ENCODE data around the gene YIPF6. TPM values are rescaled to one million over a fixed set of nuclear protein-coding genes. Genes with fewer than 3 reads are reported as not detected.

YIPF6 gene
- total and polyA plus RNA-seq, 2 of the 13 experiments (the other 11 are each of a cell fraction or from before 2014, with no cell fraction given): 37.8 to 43.6 TPM

- CTCF ChIA-PET (ENCODE audit: low intra/inter-chr PET ratio, low total read pairs): no interaction called here
- Histone ChIP-seq H3K4me3 (replicated peaks in 1 of 3; ENCODE audit: insufficient read depth in 1 of 3, low read depth in 2 of 3, low read length in 3 of 3) (peak overlapping the region; percentile 85 to 94 (median 87)), H4K20me1 (ENCODE audit: insufficient read depth, low read length) (no peaks in the 10 kb centered on the region), H3K36me3 (replicated peaks in 1 of 2; ENCODE audit: control insufficient read depth in 1 of 2, insufficient read depth in 2 of 2, low read length in 2 of 2) (peaks cover 0 to 7% of the 10 kb centered on the region in 2 experiments; a peak in 1 of 5 replicates), H2AFZ (ENCODE audit: low read length) (no peak overlapping the region), H3K79me2 (ENCODE audit: insufficient read depth, low read length) (peaks cover 46% of the 10 kb centered on the region), H3K9ac (ENCODE audit: insufficient read depth, low read depth, low read length) (peak overlapping the region; percentile 97), H3K9me3 (ENCODE audit: low read length) (no peaks in the 10 kb centered on the region), H3K27me3 (ENCODE audit: control insufficient read depth in 1 of 2, insufficient read depth in 2 of 2, low read length in 2 of 2) (no peaks in the 10 kb centered on the region; a peak in 1 of 5 replicates), H3K27ac (ENCODE audit: extremely low read length, insufficient read depth, low read length) (peak overlapping the region; percentile 95), H3K4me1 (ENCODE audit: insufficient read depth, low read length) (peaks cover 42% of the 10 kb centered on the region), H3K4me2 (ENCODE audit: low read depth, low read length) (peak overlapping the region; percentile 62)
- POLR2A ChIA-PET: interaction anchor here (1.5 to 1.7 kb wide), 2 partner anchors 9 to 10 kb away, joined by 5 to 10 read pairs; no protein-coding TSS in a partner anchor
- DNase-seq (ENCODE audit: low spot score): no peak
- in situ Hi-C loops (cut with HindIII; ENCODE audit: extremely low pct_ligation_motif_present, low pct_unique_long_range_greater_than_20kb): loop anchor here (10.0 kb wide), 1 partner anchor 305 kb away; no protein-coding TSS in a partner anchor
- BruUV-seq (replicated peaks): no TSS peak
- no peak for ATAC-seq
- intact Hi-C loops (cut with micrococcal nuclease; ENCODE audit: unreplicated experiment): loop anchor here (5.0 kb wide), 1 partner anchor 68 kb away; the partner anchor contains the start of gene OPHN1
- peak; percentile 80 for FAIRE-seq
- 54% methylated on average over 14 of the region's 17 CpGs for WGBS (ENCODE audit: low lambda C conversion rate)
- TF ChIP-seq ZSCAN29 (CRISPR knock-in tag; conservative IDR thresholded peaks at IDR 0.05): no peak
- no peak for TF ChIP-seq ZNF501 (CRISPR knock-in tag; IDR thresholded peaks at IDR 0.05)
- no peak for TF ChIP-seq SCMH1 (CRISPR knock-in tag; IDR thresholded peaks at IDR 0.05; ENCODE audit: borderline replicate concordance)
- TF ChIP-seq CEBPG (CRISPR knock-in tag; IDR thresholded peaks at IDR 0.05): no peak
- no peak for TF ChIP-seq YY1 (IDR thresholded peaks at IDR 0.05; ENCODE audit: insufficient read depth, insufficient replicate concordance, low read depth, low read length)
- TF ChIP-seq NFYB (CRISPR knock-in tag; IDR thresholded peaks at IDR 0.05): no peak
- TF ChIP-seq ZSCAN20 (CRISPR knock-in tag; IDR thresholded peaks at IDR 0.05; ENCODE audit: borderline replicate concordance): no peak
- TF ChIP-seq, protein P1, sequence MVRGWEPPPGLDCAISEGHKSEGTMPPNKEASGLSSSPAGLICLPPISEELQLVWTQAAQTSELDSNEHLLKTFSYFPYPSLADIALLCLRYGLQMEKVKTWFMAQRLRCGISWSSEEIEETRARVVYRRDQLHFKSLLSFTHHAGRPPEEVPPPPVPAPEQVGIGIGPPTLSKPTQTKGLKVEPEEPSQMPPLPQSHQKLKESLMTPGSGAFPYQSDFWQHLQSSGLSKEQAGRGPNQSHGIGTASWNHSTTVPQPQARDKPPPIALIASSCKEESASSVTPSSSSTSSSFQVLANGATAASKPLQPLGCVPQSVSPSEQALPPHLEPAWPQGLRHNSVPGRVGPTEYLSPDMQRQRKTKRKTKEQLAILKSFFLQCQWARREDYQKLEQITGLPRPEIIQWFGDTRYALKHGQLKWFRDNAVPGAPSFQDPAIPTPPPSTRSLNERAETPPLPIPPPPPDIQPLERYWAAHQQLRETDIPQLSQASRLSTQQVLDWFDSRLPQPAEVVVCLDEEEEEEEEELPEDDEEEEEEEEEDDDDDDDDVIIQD (CRISPR knock-in tag; IDR thresholded peaks at IDR 0.05; ENCODE audit: low read depth): no peak
- TF ChIP-seq, protein P2, sequence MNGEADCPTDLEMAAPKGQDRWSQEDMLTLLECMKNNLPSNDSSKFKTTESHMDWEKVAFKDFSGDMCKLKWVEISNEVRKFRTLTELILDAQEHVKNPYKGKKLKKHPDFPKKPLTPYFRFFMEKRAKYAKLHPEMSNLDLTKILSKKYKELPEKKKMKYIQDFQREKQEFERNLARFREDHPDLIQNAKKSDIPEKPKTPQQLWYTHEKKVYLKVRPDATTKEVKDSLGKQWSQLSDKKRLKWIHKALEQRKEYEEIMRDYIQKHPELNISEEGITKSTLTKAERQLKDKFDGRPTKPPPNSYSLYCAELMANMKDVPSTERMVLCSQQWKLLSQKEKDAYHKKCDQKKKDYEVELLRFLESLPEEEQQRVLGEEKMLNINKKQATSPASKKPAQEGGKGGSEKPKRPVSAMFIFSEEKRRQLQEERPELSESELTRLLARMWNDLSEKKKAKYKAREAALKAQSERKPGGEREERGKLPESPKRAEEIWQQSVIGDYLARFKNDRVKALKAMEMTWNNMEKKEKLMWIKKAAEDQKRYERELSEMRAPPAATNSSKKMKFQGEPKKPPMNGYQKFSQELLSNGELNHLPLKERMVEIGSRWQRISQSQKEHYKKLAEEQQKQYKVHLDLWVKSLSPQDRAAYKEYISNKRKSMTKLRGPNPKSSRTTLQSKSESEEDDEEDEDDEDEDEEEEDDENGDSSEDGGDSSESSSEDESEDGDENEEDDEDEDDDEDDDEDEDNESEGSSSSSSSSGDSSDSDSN (CRISPR knock-in tag; IDR thresholded peaks at IDR 0.05): no peak
- no peak for TF ChIP-seq ZNF30 (CRISPR knock-in tag; IDR thresholded peaks at IDR 0.05)
- TF ChIP-seq, protein P3, sequence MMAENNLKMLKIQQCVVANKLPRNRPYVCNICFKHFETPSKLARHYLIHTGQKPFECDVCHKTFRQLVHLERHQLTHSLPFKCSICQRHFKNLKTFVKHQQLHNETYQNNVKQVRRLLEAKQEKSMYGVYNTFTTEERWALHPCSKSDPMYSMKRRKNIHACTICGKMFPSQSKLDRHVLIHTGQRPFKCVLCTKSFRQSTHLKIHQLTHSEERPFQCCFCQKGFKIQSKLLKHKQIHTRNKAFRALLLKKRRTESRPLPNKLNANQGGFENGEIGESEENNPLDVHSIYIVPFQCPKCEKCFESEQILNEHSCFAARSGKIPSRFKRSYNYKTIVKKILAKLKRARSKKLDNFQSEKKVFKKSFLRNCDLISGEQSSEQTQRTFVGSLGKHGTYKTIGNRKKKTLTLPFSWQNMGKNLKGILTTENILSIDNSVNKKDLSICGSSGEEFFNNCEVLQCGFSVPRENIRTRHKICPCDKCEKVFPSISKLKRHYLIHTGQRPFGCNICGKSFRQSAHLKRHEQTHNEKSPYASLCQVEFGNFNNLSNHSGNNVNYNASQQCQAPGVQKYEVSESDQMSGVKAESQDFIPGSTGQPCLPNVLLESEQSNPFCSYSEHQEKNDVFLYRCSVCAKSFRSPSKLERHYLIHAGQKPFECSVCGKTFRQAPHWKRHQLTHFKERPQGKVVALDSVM (CRISPR knock-in tag; IDR thresholded peaks at IDR 0.05): 0 out of 2 replicates have a peak, but pooled peaks have one; percentile 47
- TF ChIP-seq ZNF7 (CRISPR knock-in tag; IDR thresholded peaks at IDR 0.05): no peak
- TF ChIP-seq BHLHE40 (IDR thresholded peaks at IDR 0.05; ENCODE audit: low read length): peak; percentile 47
- TF ChIP-seq NCOR1 (IDR thresholded peaks at IDR 0.05; ENCODE audit: borderline replicate concordance, low read length): no peak
- TF ChIP-seq ZNF460 (CRISPR knock-in tag; IDR thresholded peaks at IDR 0.05; ENCODE audit: borderline replicate concordance): peak; percentile 86
- TF ChIP-seq ZNF232 (CRISPR knock-in tag; IDR thresholded peaks at IDR 0.05; ENCODE audit: borderline replicate concordance): no peak
These were observed 973 bp downstream of the YIPF6 start for GRCh38 chrX:68499543-68500504.

All from HepG2 (cell line).